ENCODE results near the gene TMEM147. TPM values are rescaled to one million over a fixed set of nuclear protein-coding genes. Genes with fewer than 3 reads are reported as not detected.

The TMEM147 gene
- total and polyA plus RNA-seq, 4 donors = 18.1 to 97.4 (median 44.7) TPM

DNA sequence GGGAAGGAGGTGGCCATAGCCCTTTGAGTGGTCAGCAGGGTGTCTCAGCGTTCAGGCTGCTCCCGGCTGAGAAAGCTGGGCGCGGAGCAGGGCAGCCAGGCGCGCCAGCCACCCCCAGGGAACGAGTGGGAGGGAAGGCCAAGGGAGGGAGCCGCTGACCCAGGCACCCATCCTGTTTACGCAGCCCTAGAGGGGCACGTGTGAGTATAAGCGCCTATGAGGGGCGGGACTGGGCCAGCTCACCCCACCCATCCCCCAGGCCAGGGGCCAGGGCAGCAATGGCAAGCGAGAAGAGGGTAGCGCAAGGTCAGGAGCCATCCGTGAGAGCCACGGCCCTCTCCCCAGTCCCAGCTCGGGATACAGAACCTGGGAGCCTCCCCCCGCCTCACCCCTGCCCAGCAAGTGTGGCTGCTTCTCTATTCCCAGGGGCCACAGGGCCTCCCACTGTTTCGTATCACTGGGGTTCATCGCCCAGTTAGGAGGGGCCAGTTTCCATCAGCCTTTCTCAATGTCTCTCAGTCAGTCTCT, 31.1 kb upstream of the TMEM147 start:
- H3K36me3 ChIP-seq (ENCODE audit: control insufficient read depth in 4 of 4, insufficient read depth in 3 of 4, low read depth in 1 of 4, low read length in 3 of 4) = peaks cover 0 to 1% (median 0%) of the 10 kb centered on the region in 4 donors
- DNase-seq (ENCODE audit: low spot score) = no peak
- H3K9ac ChIP-seq (ENCODE audit: low read depth in 1 of 2, low read length in 2 of 2) = no peak overlapping the region
- 27% methylated on average over 20 of the region's 20 CpGs for WGBS
- no peaks in the 10 kb centered on the region for H3K27me3 ChIP-seq (ENCODE audit: control insufficient read depth in 4 of 4, insufficient read depth in 4 of 4, low read length in 3 of 4)
- TF ChIP-seq EGR1 (IDR thresholded peaks at IDR 0.05; ENCODE audit: low read depth in 2 of 2) (no peak), FOXA2 (IDR thresholded peaks at IDR 0.05) (no peak), HNF4A (conservative IDR thresholded peaks at IDR 0.05) (no peak), HNF4G (IDR thresholded peaks at IDR 0.05) (no peak), GABPA (IDR thresholded peaks at IDR 0.05 in 1 of 2, conservative IDR thresholded peaks at IDR 0.05 in 1 of 2) (no peak), MAX (IDR thresholded peaks at IDR 0.05) (no peak), YY1 (IDR thresholded peaks at IDR 0.05) (no peak), CTCF (IDR thresholded peaks at IDR 0.05; ENCODE audit: low read depth, low read length, missing input control) (no peak), JUND (IDR thresholded peaks at IDR 0.05) (no peak), SP1 (IDR thresholded peaks at IDR 0.05) (no peak), ZBTB33 (IDR thresholded peaks at IDR 0.05) (no peak), RXRA (IDR thresholded peaks at IDR 0.05) (no peak)
- TF ChIP-seq, protein P1, sequence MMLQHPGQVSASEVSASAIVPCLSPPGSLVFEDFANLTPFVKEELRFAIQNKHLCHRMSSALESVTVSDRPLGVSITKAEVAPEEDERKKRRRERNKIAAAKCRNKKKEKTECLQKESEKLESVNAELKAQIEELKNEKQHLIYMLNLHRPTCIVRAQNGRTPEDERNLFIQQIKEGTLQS (IDR thresholded peaks at IDR 0.05) = no peak
- TF ChIP-seq, protein P2, sequence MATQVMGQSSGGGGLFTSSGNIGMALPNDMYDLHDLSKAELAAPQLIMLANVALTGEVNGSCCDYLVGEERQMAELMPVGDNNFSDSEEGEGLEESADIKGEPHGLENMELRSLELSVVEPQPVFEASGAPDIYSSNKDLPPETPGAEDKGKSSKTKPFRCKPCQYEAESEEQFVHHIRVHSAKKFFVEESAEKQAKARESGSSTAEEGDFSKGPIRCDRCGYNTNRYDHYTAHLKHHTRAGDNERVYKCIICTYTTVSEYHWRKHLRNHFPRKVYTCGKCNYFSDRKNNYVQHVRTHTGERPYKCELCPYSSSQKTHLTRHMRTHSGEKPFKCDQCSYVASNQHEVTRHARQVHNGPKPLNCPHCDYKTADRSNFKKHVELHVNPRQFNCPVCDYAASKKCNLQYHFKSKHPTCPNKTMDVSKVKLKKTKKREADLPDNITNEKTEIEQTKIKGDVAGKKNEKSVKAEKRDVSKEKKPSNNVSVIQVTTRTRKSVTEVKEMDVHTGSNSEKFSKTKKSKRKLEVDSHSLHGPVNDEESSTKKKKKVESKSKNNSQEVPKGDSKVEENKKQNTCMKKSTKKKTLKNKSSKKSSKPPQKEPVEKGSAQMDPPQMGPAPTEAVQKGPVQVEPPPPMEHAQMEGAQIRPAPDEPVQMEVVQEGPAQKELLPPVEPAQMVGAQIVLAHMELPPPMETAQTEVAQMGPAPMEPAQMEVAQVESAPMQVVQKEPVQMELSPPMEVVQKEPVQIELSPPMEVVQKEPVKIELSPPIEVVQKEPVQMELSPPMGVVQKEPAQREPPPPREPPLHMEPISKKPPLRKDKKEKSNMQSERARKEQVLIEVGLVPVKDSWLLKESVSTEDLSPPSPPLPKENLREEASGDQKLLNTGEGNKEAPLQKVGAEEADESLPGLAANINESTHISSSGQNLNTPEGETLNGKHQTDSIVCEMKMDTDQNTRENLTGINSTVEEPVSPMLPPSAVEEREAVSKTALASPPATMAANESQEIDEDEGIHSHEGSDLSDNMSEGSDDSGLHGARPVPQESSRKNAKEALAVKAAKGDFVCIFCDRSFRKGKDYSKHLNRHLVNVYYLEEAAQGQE (IDR thresholded peaks at IDR 0.05) = no peak
- no peak overlapping the region for H3K4me3 ChIP-seq (ENCODE audit: low read depth in 1 of 3, low read length in 3 of 3)
- peaks cover 0 to 14% (median 7%) of the 10 kb centered on the region in 4 donors for H3K4me1 ChIP-seq (ENCODE audit: control insufficient read depth in 4 of 4, insufficient read depth in 4 of 4, low read length in 3 of 4)
- no peaks in the 10 kb centered on the region for H3K9me3 ChIP-seq (ENCODE audit: control insufficient read depth in 4 of 4, low read length in 3 of 4)
- no peak overlapping the region for H3K27ac ChIP-seq (ENCODE audit: low read depth in 1 of 2, low read length in 2 of 2)

DNA sequence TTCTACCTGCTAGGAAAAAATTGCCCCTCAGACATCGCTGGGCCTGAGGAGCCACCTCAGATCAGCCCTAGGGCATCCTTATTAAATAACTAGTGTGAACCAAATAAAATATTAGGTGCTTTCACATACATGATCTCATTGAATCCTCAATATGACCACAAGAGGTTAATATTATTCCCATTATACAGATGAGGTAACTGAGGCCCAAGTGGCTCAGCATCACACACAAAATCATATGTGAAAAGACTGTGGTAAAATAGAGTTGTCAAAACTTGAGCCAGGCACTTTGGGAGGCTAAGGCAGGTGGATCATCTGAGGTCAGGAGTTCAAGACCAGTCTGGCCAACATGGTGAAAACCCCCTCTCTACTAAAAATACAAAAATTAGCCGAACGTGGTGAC, 29.1 kb upstream of the TMEM147 start:
- whole genome bisulfite sequencing = 91% methylated on average over 3 of the region's 3 CpGs
- no peak overlapping the region for H3K27ac ChIP-seq (ENCODE audit: low read depth in 1 of 2, low read length in 2 of 2)
- no peak for TF ChIP-seq HNF4A (conservative IDR thresholded peaks at IDR 0.05)
- TF ChIP-seq YY1 (IDR thresholded peaks at IDR 0.05) = no peak
- TF ChIP-seq MAX (IDR thresholded peaks at IDR 0.05) = no peak
- TF ChIP-seq ZBTB33 (IDR thresholded peaks at IDR 0.05) = no peak
- no peak for TF ChIP-seq SP1 (IDR thresholded peaks at IDR 0.05)
- TF ChIP-seq EGR1 (IDR thresholded peaks at IDR 0.05; ENCODE audit: low read depth in 2 of 2) = no peak
- TF ChIP-seq HNF4G (IDR thresholded peaks at IDR 0.05) = no peak
- TF ChIP-seq, protein P2 (IDR thresholded peaks at IDR 0.05) = no peak
- no peak for TF ChIP-seq GABPA (IDR thresholded peaks at IDR 0.05 in 1 of 2, conservative IDR thresholded peaks at IDR 0.05 in 1 of 2)
- no peak for TF ChIP-seq FOXA2 (IDR thresholded peaks at IDR 0.05)
- TF ChIP-seq RXRA (IDR thresholded peaks at IDR 0.05) = no peak

More for the DNA sequence above, 29.1 kb upstream of the TMEM147 start:
- no peak for DNase-seq (ENCODE audit: low spot score)
- no peaks in the 10 kb centered on the region for H3K27me3 ChIP-seq (ENCODE audit: control insufficient read depth in 4 of 4, insufficient read depth in 4 of 4, low read length in 3 of 4)
- H3K9ac ChIP-seq (ENCODE audit: low read depth in 1 of 2, low read length in 2 of 2) = no peak overlapping the region
- H3K36me3 ChIP-seq (ENCODE audit: control insufficient read depth in 4 of 4, insufficient read depth in 3 of 4, low read depth in 1 of 4, low read length in 3 of 4) = no peaks in the 10 kb centered on the region
- no peaks in the 10 kb centered on the region for H3K9me3 ChIP-seq (ENCODE audit: control insufficient read depth in 4 of 4, low read length in 3 of 4)
- no peak overlapping the region for H3K4me3 ChIP-seq (ENCODE audit: low read depth in 1 of 3, low read length in 3 of 3)
- no peaks in the 10 kb centered on the region for H3K4me1 ChIP-seq (ENCODE audit: control insufficient read depth in 4 of 4, insufficient read depth in 4 of 4, low read length in 3 of 4)
